IMR-90 (cell line): ENCODE results near the gene RALGAPB. TPM values are rescaled to one million over a fixed set of nuclear protein-coding genes. Genes with fewer than 3 reads are reported as not detected.

Experiments used
- ATAC-seq: fragments of 200-7000 bp; cut with Tn5 transposase; 2 replicates; pipeline ENCODE4 v1.9.1; 2020; ENCODE audit warnings: low read depth, mild to moderate bottlenecking, moderate library complexity
- BruUV-seq: library from RNA; stranded (reverse); fragments of 400-500 nt; replicated peaks from 2 replicates; lab custom pipeline; 2021; lab: Mats Ljungman, UMichigan
- CTCF ChIA-PET: fragments of 300-600 bp; formaldehyde crosslinking; extraction: SDS; loops from one replicate; lab custom pipeline; 2021; ENCODE audit warnings: antibody characterized with exemption; lab: Yijun Ruan, JAX
- POLR2A ChIA-PET: fragments of 300-600 bp; sonication (Branson Sonifier 250); formaldehyde crosslinking; loops from one replicate; lab custom pipeline; 2022; ENCODE audit warnings: antibody characterized with exemption; ENCODE audit not compliant: unreplicated experiment; lab: Charles Lee
- DNase-seq: peaks from one replicate; pipeline ENCODE4 v3.0.0; 2013
- H2AFZ ChIP-seq: replicated peaks from 2 replicates; pipeline ENCODE3; 2013; ENCODE audit warnings: low read length, mild to moderate bottlenecking; ENCODE audit not compliant: poor library complexity
- H2AK5ac ChIP-seq: 2 replicates; pipeline ENCODE4 v1.6.1; 2013; ENCODE audit warnings: low read depth, low read length, inconsistent platforms
- H2AK9ac ChIP-seq: replicated peaks from 2 replicates; pipeline ENCODE3; 2013; ENCODE audit warnings: mild to moderate bottlenecking, low read depth, low read length, moderate library complexity; ENCODE audit not compliant: poor library complexity
- H2BK120ac ChIP-seq: 2 replicates; pipeline ENCODE4 v1.6.1; 2013; ENCODE audit warnings: low read depth, low read length, inconsistent platforms
- H2BK15ac ChIP-seq: 3 replicates; pipeline ENCODE4 v1.6.1; 2013; ENCODE audit warnings: low read depth, low read length, inconsistent platforms
- H2BK20ac ChIP-seq: 2 replicates; pipeline ENCODE4 v1.6.1; 2013; ENCODE audit warnings: low read depth, mild to moderate bottlenecking, inconsistent platforms, low read length, moderate library complexity
- H2BK5ac ChIP-seq: 2 replicates; pipeline ENCODE4 v1.6.1; 2013; ENCODE audit warnings: mild to moderate bottlenecking, low read depth, low read length, inconsistent platforms; ENCODE audit not compliant: poor library complexity, severe bottlenecking
- H3K14ac ChIP-seq: replicated peaks from 2 replicates; pipeline ENCODE4 v1.6.1; 2013; ENCODE audit warnings: low read depth, low read length, inconsistent platforms
- H3K18ac ChIP-seq: 2 replicates; pipeline ENCODE4 v1.6.1; 2013; ENCODE audit warnings: low read depth, low read length, control low read depth
- H3K23ac ChIP-seq: 2 replicates; pipeline ENCODE4 v1.6.1; 2013; ENCODE audit warnings: low read depth, low read length, inconsistent platforms
- H3K27ac ChIP-seq: 2 replicates; pipeline ENCODE4 v1.5.1; 2013; ENCODE audit warnings: mild to moderate bottlenecking, control low read depth, low read length; ENCODE audit not compliant: insufficient read depth
- H3K27me3 ChIP-seq: 2 replicates; pipeline ENCODE4 v1.6.1; 2013; ENCODE audit warnings: low read length; ENCODE audit not compliant: control insufficient read depth, insufficient read depth
- H3K36me3 ChIP-seq: 2 replicates; pipeline ENCODE4 v1.6.1; 2013; ENCODE audit warnings: low read length, mixed read lengths; ENCODE audit not compliant: control insufficient read depth, insufficient read depth
- H3K4ac ChIP-seq: 2 replicates; pipeline ENCODE4 v1.6.1; 2013; ENCODE audit warnings: low read depth, low read length, inconsistent platforms
- H3K4me1 ChIP-seq: 2 replicates; pipeline ENCODE4 v1.6.1; 2013; ENCODE audit warnings: low read length, mixed read lengths; ENCODE audit not compliant: control insufficient read depth, insufficient read depth
- H3K4me2 ChIP-seq: 2 replicates; pipeline ENCODE4 v1.6.1; 2013; ENCODE audit warnings: low read depth, mild to moderate bottlenecking, control low read depth, low read length, moderate library complexity
- H3K4me3 ChIP-seq: 2 replicates; pipeline ENCODE4 v1.5.1; 2013; ENCODE audit warnings: low read depth, mild to moderate bottlenecking, control low read depth, low read length, moderate library complexity; ENCODE audit not compliant: insufficient read depth
- H3K56ac ChIP-seq: 2 replicates; pipeline ENCODE4 v1.6.1; 2013; ENCODE audit warnings: low read length, inconsistent platforms; ENCODE audit not compliant: insufficient read depth; ENCODE audit errors: extremely low read depth
- H3K79me1 ChIP-seq, 2 experiments: 2 replicates each; pipeline ENCODE4 v1.6.1; 2013; ENCODE audit warnings: low read length in 2 of 2, inconsistent platforms in 1 of 2, low read depth in 1 of 2
- H3K9ac ChIP-seq: 2 replicates; pipeline ENCODE4 v1.6.1; 2013; ENCODE audit warnings: low read depth, low read length, control low read depth
- H3K9me1 ChIP-seq: 2 replicates; pipeline ENCODE4 v1.6.1; 2013; ENCODE audit warnings: low read length, inconsistent platforms; ENCODE audit not compliant: insufficient read depth
- H3K9me3 ChIP-seq: 2 replicates; pipeline ENCODE4 v1.6.1; 2013; ENCODE audit warnings: low read length; ENCODE audit not compliant: control insufficient read depth, insufficient read depth
- H4K20me1 ChIP-seq: 2 replicates; pipeline ENCODE4 v1.6.1; 2013; ENCODE audit warnings: low read length, inconsistent platforms; ENCODE audit not compliant: insufficient read depth
- H4K5ac ChIP-seq: 2 replicates; pipeline ENCODE4 v1.6.1; 2013; ENCODE audit warnings: mild to moderate bottlenecking, low read depth, low read length, control low read depth
- H4K8ac ChIP-seq, 2 experiments: 2 replicates each; pipeline ENCODE4 v1.6.1; 2013; ENCODE audit warnings: low read depth in 2 of 2, low read length in 2 of 2, control low read depth in 1 of 2, inconsistent platforms in 1 of 2
- H4K91ac ChIP-seq: 2 replicates; pipeline ENCODE4 v1.6.1; 2013; ENCODE audit warnings: low read depth, low read length, inconsistent platforms; ENCODE audit not compliant: insufficient read depth
- BHLHE40 ChIP-seq: fragments of 150-350 bp; IDR thresholded peaks from 2 replicates; pipeline ENCODE4 v1.6.1; 2016; ENCODE audit warnings: mild to moderate bottlenecking, low read depth, low read length
- CEBPB ChIP-seq: IDR thresholded peaks from 2 replicates; pipeline ENCODE4 v1.6.1; 2012; ENCODE audit warnings: low read depth, low read length, improper control_type of control experiment
- CHD1 ChIP-seq: IDR thresholded peaks from 2 replicates; pipeline ENCODE4 v1.6.1; 2012; ENCODE audit warnings: low read depth, low read length, improper control_type of control experiment
- ELK1 ChIP-seq: fragments of 150-350 bp; IDR thresholded peaks from 2 replicates; pipeline ENCODE4 v1.6.1; 2016; ENCODE audit warnings: low read depth, mild to moderate bottlenecking, low read length, moderate library complexity, borderline replicate concordance
- FOS ChIP-seq: fragments of 150-350 bp; IDR thresholded peaks from 2 replicates; pipeline ENCODE4 v1.6.1; 2016; ENCODE audit warnings: low read depth, low read length
- MAFK ChIP-seq: IDR thresholded peaks from 2 replicates; pipeline ENCODE4 v1.6.1; 2012; ENCODE audit warnings: low read depth, low read length, improper control_type of control experiment
- MXI1 ChIP-seq: IDR thresholded peaks from 2 replicates; pipeline ENCODE4 v1.6.1; 2012; ENCODE audit warnings: low read depth, mild to moderate bottlenecking, low read length, moderate library complexity, borderline replicate concordance
- POLR2A ChIP-seq: IDR thresholded peaks from 2 replicates; pipeline ENCODE4 v1.6.1; 2012; ENCODE audit warnings: mild to moderate bottlenecking, low read depth, low read length
- RCOR1 ChIP-seq: IDR thresholded peaks from 2 replicates; pipeline ENCODE4 v1.6.1; 2012; ENCODE audit warnings: mild to moderate bottlenecking, low read length, improper control_type of control experiment; ENCODE audit not compliant: insufficient replicate concordance
- SMC3 ChIP-seq: fragments of 150-350 bp; IDR thresholded peaks from 2 replicates; pipeline ENCODE4 v1.6.1; 2016; ENCODE audit warnings: low read depth, mild to moderate bottlenecking, antibody characterized with exemption, low read length, moderate library complexity
- USF2 ChIP-seq: fragments of 150-350 bp; IDR thresholded peaks from 2 replicates; pipeline ENCODE4 v1.6.1; 2017; ENCODE audit warnings: mild to moderate bottlenecking, antibody characterized with exemption, low read length, low read depth
- WGBS, 2 experiments: methylation state at CpG; one replicate each; pipeline versions ENCODE4 v1.1.5 to v1.1.7; 2013; ENCODE audit warnings: missing lambda C conversion rate in 2 of 2; ENCODE audit not compliant: insufficient read length in 1 of 2; ENCODE audit errors: extremely low coverage in 2 of 2; 5-methylcytosine and 5-hydroxymethylcytosine counted together
- dilution Hi-C: fragments of 300-500 bp; cut with HindIII; formaldehyde crosslinking; loops from one replicate; pipeline ENCODE4 v1.14.3; 2018; ENCODE audit warnings: low sequenced_read_pairs; ENCODE audit not compliant: unreplicated experiment
- in situ Hi-C: fragments of 300-500 bp; cut with MboI; formaldehyde crosslinking; loops from 3 replicates; pipeline ENCODE4 v1.14.3; 2019; ENCODE audit warnings: low sequenced_read_pairs, inconsistent platforms, mixed read lengths
- intact Hi-C: fragments of 100-400 bp; cut with micrococcal nuclease; formaldehyde crosslinking; loops from 2 replicates; pipeline ENCODE4 v1.10.0; 2022
- polyA plus RNA-seq, 3 experiments: library from polyadenylated mRNA; depleted of rRNA; stranded (reverse); fragments of >200 nt; gene quantifications; 2 replicates each; pipeline ENCODE4 v1.2.3, GENCODE V29; 2012; ENCODE audit warnings: low replicate concordance in 1 of 3
- total RNA-seq: library from RNA; depleted of rRNA; stranded (reverse); fragments of >200 nt; gene quantifications from 2 replicates; pipeline ENCODE4 v1.2.3, GENCODE V29; 2012

RALGAPB gene
- total and polyA plus RNA-seq, 2 of the 4 experiments (the other 2 are of a cell fraction), result 12.7 to 30.3 TPM

GRCh38 chr20:38505091-38505455, 32.4 kb downstream of the RALGAPB start:
- CTCF ChIA-PET, result no interaction called here
- H2BK5ac ChIP-seq, result no peak overlapping the region
- no peak overlapping the region for H3K56ac ChIP-seq
- H3K23ac ChIP-seq, result no peak overlapping the region
- no peak overlapping the region for H2AK5ac ChIP-seq
- no TSS peak for BruUV-seq
- H4K5ac ChIP-seq, result no peak overlapping the region
- dilution Hi-C loops, result no loop called here
- H2AK9ac ChIP-seq, result no peak overlapping the region
- intact Hi-C loops, result no loop called here
- no peak overlapping the region for H2AFZ ChIP-seq
- H4K20me1 ChIP-seq, result no peaks in the 10 kb centered on the region
- H4K8ac ChIP-seq, result no peak overlapping the region
- no peak overlapping the region for H2BK20ac ChIP-seq
- H3K4me1 ChIP-seq, result no peaks in the 10 kb centered on the region
- H3K27me3 ChIP-seq, result no peaks in the 10 kb centered on the region
- H3K4me3 ChIP-seq, result no peak overlapping the region
- H3K9me3 ChIP-seq, result no peaks in the 10 kb centered on the region
- H2BK120ac ChIP-seq, result no peak overlapping the region
- peaks cover 21% of the 10 kb centered on the region for H3K36me3 ChIP-seq
- H2BK15ac ChIP-seq, result no peak overlapping the region
- POLR2A ChIA-PET, result no interaction called here
- WGBS, 2 experiments, result 94% methylated on average over 3 of the region's 4 CpGs; no CpG with 5 or more reads in 1 of the 2 experiments
- H3K9ac ChIP-seq, result no peak overlapping the region
- H3K18ac ChIP-seq, result no peak overlapping the region
- ATAC-seq (no peak), DNase-seq (no peak)
- H3K4ac ChIP-seq, result no peak overlapping the region
- no peak overlapping the region for H4K91ac ChIP-seq
- H3K9me1 ChIP-seq, result no peaks in the 10 kb centered on the region; the same call in 1 of the 2 replicates
- in situ Hi-C loops, result no loop called here
- H3K14ac ChIP-seq, result no peak overlapping the region
- no peak overlapping the region for H3K4me2 ChIP-seq
- peaks cover 5 to 20% of the 10 kb centered on the region in 2 experiments; a peak in 3 of 4 replicates for H3K79me1 ChIP-seq
- no peak overlapping the region for H3K27ac ChIP-seq
- TF ChIP-seq SMC3 (no peak), FOS (no peak), ELK1 (no peak), MXI1 (no peak), CEBPB (no peak), BHLHE40 (no peak), POLR2A (no peak), MAFK (no peak), USF2 (no peak), RCOR1 (no peak), CHD1 (no peak)
